HG03196 (cell line): ENCODE results near the gene TMEM151B.

Experiments used
- ATAC-seq: cut with Tn5 transposase; IDR thresholded peaks from one replicate; pipeline ENCODE4 v1.9.1; 2021; ENCODE audit not compliant: unreplicated experiment

Gene TMEM151B

GRCh38 chr6:44250067-44250717 is 20.1 kb upstream of the TMEM151B start:
- no peak for ATAC-seq

- ATAC-seq = no peak
These were observed 19.5 kb upstream of the TMEM151B start for GRCh38 chr6:44250718-44251123.

DNA sequence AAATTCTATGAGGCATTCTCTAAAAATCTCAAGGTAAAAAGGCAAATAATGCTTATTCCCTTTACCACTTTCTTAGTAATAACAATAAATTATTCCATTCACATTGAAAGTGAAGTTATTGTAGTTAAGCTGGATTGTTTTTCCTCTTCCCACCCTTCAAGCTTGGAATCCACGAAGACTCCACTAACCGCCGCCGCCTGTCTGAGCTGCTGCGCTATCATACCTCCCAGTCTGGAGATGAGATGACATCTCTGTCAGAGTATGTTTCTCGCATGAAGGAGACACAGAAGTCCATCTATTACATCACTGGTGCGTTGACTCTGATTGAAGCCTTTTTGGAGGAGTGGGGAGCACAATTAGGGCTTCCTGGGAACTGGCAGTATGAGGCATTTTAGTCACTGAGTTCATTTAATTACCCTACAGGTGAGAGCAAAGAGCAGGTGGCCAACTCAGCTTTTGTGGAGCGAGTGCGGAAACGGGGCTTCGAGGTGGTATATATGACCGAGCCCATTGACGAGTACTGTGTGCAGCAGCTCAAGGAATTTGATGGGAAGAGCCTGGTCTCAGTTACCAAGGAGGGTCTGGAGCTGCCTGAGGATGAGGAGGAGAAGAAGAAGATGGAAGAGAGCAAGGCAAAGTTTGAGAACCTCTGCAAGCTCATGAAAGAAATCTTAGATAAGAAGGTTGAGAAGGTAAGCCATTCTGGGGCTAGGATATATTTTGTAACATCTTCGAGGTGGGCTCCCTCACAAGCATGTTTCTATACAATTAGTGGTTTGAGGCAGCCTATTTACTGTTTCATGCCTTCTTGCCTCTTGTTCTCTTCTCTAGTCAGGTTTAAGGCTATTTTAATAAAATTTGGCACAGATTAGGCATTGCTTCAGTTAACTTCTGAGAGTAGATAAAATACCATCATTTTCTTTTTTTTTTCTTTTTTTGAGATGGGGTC is 18.4 kb upstream of the TMEM151B start:
- ATAC-seq = no peak

DNA sequence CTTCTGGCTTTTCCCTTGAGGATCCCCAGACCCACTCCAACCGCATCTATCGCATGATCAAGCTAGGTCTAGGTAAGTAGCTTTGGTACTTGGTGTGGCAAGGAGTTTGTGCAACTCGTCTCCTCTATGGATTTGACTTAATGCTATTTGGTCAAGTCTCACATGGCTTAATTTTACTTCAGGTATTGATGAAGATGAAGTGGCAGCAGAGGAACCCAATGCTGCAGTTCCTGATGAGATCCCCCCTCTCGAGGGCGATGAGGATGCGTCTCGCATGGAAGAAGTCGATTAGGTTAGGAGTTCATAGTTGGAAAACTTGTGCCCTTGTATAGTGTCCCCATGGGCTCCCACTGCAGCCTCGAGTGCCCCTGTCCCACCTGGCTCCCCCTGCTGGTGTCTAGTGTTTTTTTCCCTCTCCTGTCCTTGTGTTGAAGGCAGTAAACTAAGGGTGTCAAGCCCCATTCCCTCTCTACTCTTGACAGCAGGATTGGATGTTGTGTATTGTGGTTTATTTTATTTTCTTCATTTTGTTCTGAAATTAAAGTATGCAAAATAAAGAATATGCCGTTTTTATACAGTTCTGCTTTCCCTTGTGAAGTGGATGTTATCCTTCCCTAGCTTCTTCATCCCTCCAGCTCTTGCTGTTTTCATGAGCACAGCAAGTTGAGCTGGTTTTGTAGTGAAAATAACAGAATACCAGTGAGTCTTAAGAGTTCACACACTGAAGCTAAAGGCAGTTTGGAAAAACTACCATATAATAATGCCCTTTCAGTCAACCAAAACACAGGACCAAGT is 16.7 kb upstream of the TMEM151B start:
- ATAC-seq = no peak

- no peak for ATAC-seq
These were observed 15.8 kb upstream of the TMEM151B start for GRCh38 chr6:44254191-44255104.

DNA sequence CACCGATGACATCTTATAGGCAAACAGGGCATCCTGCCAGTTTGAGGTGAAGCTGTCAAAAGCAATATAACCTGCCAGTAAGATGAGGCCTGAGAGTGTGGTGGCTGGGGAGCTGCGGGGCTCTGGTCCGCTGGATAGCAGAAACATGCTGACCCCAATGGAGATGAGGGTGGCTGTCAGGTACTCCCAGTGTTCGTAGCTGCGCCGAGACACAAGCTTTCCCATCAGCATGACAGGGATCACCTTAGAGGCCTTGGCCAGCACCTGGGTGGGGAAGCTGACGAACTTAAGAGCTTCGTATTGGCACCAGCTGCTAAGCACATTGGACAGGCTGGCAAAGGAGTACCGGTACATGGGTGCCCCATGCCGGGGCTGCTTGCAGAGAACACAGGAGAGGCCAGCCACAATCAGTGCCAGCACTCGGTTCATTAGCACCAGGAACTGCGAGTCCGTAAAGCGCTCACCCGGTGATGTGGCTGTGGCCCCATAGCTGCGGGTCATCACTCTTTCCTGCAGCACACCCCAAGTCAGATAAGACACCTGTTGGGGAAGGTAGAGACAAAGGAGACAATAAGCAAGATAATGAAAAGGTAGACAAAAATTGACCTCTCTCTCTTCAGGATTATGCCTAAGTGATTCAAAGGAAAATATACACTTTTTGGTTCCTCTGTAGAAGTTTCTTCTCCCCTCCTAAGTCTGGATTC is 15.0 kb upstream of the TMEM151B start:
- ATAC-seq = no peak

DNA sequence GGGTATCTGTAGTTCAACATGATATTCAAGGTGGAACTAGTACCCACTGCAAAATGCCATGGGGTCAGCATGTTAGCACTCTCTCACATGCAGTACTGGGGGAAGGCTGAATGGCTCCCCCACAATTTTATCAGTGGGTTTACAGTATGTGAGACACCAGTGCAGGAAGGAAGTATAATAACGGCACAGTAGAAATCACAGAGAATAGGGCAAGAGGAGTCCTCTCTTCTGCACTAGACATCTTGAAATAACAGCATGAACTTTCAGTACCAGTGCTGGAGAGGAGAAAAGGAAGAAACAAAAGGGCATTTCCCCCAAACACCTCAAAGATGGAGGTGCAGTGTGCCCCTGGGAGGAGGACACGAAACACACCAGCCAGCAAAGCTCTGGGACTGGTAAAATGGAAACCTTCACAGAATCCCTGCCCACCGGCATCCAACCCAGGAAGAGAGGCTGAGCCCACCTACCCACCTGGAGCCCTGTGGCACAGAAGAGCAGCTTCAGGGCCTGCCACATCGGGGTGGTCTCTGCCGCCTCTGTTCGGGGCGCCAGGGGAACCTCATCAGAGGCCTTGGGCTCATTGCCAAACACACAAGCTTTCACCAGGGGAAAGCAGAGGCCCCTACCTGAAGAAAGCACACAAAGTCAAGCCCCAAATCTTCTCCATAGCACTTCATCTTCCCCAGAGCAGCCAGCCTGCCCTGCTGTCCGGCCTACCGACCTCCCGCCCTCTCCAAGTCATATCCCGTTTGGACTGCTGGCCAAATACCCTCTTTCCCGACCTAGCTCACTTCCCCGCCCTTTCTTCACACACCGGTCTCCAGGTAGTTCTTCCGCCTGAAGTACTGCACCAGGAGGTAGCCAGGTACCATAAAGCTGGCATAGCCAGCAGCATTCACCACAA is 14.1 kb upstream of the TMEM151B start:
- no peak for ATAC-seq

DNA sequence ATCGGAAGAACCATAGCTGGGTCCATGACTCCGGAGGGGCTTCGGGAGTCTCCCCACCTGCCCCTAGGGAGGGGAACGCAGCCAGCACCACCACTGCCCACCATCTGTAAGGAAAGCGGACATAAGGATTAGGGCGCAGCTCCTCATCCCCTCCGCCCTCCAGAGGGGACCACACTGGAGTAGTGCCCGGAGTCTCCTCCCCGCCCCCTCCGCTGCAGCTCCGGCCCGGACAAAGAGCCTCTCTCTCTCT is 13.6 kb upstream of the TMEM151B start:
- no peak for ATAC-seq

DNA sequence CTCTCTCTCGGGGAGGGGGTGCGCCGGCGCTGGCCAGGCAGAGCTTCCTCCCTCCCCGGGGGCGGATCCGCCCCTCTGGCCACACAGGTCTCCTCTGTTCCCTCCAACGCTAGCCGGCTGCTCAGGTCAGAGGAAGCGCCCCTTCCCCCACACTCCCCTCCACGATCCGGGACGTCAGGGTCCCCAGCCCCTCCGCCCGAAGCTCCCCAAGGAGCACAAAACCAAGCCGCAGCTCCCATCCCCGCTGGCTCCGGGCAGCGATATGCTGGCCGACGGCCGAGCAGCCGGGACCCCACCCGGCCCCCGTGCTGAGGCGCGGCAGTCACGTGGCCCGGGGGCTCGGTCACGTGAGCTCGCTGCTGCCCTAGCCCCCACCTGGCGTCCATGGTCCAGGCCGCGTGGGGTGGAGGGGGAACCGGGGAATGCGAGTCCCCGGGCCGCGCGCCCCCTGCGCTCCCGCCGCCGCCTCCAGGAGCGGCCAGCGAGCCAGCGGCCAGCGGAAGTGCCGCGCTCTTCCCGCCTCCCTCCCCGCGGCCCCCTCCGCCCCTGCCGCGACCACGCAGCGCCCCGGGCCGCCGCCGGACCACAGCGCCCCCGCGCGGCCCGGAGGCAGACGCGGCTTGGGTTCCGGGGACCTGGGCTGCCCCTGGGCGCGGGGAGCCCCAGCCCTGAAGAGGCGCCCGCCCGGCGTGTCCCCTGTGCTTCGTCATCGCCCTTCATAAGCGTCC is 13.1 kb upstream of the TMEM151B start, which contains the start of gene SLC35B2:
Gene SLC35B2, minus strand, starts transcription at position 504 of the 728 bp plus-strand sequence. Its CDS starts 118 bp downstream, at position 386.
- peak; percentile 48 for ATAC-seq

DNA sequence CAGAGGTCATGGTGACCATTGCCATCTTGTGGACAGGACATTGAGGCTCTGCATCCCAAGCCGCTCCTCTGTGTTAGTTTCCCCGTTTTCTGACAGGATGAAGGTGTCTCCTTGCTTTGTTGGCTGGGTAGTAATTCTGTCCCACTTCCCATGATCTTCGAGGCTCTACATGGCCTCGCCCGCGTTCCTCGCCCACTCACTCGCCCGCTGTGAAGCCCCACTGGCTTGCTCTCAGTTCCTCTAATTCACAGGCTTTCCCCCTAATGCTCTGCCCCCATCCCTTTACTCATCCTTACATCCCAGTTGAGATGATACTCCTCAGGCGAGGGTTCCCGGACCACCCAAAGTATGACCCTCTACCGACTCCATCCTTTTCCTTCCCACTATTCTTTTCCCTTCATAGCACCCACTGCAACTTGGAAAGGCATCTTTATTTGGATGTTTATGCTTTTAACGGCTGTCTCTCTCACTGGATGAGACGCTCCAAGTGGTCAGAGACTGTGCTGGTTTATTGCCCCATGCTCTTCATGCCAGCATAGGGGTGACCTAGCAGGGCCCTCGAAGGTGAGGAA is 12.4 kb upstream of the TMEM151B start:
- ATAC-seq = peak; percentile 15

DNA sequence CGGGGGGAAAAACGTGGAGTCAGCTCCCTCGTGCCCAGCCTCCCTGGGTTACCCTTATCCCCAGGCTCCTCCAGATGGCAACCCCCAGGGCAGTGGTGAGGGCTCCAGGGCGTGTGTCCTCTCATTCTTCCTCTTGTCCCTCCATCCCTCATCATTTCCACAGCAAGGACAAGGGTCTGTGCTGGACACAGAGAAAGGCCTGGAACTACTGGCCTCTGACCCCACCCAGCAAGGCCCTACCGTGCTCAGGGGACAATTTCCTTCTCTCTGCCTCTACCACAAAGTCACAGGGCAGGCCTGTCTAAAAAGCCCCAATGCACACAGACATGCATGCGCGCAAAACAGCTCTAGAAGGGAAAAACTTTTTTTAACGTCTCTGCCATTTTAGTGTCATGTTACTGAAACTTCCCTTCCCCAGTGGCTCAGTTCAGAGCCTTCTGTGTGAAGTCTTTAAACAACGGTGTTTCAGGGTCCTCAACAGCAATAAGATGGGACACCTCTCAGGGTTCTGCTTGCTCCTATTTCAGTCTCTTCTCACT is 11.9 kb upstream of the TMEM151B start:
- no peak for ATAC-seq

DNA sequence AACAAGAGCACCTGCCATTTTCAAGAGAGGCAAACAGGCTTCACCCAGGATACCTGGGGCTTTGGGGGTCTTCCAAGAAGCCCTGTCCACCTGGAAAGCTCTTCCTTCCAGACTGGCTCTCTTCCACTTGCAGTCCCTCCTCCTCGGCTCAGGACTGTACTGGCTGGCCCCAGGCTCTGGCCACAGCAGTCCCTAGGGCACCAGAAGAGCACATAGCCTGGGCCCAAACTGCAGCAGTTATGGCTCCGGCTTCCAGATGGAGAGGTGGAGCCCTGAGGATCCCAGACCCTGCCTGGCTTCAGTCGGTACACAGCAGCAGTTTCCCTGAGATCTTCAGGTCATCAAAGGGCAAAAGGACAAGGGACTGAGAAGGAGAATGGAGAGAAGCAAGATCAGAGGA is 11.3 kb upstream of the TMEM151B start:
- no peak for ATAC-seq

GRCh38 chr6:44260011-44260410 is 10.2 kb upstream of the TMEM151B start:
- ATAC-seq = no peak

DNA sequence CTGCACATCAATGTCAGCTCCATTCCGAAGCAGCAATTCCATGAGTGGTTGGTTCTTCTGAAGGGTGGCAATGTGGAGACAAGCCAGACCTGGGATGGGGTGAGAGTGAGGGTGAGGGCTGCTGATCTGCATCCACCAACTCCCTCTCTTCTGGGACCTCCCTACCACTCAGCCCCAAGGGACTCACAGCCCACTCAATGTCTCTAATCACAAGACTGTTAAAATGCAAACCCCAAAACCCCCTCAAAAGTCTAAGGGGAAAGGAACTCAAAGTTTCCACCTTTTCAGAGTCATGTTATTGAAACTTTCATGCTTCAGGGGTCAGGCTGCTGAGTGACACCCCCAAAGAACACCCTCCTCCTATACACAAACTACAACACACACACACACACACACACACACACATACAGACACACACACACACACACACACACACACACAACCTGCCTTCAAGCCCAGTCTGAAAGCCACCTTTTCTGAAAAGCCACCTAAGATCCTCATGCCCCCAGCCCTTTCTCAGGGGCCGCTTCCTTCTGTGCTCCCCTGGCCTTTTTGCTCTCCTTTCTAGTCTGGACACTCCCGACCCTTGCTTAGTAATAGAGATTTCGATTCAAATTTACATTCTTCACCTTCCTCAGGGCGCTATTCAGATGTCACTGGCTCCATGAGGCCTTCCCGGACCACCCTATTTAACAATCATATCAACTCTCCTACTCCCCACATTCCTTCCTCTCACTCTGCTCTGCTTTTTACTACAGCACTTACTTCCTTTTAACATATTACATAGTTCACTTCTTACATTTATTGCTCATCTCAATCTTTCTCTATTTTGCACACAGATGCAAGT is 9.6 kb upstream of the TMEM151B start:
- no peak for ATAC-seq

DNA sequence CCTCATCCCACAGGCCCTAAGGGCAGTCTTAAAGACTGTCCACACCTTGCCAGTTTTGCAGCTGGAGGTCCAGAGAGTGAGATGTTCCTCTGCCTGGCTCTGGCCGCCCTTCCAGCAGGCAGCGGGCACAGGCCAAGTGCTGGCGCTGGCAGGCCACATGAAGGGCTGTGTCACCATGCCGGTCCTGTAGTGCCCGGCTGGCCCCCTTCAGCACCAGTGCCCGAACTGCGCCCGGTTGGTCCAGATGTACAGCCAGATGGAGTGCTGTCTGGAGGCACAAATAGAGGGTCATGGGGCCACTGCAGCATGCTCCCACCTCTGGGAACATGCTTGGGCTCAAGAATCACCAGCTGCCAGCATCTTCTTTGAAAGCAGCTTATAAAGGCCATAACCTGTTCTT is 8.7 kb upstream of the TMEM151B start:
- ATAC-seq = no peak

DNA sequence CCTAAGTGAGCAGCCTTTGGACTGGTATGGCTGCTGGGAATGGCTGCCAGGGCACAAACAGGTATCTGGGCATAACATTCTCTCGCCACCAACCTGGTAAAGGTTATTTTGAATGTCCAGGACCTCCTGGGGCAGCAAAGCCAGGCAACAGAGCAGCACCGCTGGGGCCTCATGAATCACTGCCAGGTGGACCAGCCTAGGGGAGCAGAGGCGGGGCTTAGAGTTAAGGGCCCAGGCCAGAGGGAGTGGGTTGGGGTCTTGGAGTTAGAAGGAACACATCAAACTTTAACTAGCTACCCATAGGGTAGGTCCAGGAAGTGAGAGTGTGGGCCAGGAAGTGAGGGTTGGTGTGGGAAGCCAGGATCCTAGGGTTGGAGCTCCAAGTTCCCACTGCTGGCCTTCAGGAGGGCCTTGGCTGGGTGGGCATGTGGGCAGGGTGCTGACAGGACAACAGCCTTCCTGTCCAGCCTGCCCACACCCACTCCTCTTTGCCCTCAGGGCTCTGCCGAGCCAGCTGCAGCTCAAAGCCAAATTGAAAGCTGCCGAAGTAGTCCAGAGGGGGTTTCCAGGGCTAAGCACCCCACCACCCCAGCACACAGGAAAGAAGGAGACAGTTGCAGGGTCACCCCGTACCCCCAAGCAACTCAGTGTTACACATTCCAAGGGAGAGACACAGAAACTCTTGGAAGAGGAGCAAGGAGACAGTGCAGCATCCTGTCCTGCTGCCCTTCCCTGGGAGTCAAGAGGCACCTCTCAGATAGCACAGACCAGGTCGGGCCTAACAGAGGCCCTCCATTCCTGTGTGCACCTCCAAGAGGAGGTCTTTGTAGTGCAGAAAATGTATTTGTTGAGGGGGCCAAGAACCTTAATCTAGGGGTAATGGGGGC is 7.5 kb upstream of the TMEM151B start:
- no peak for ATAC-seq
